Measurements from ENCODE around the gene CDK4.

GRCh38 chr12:57796996-57797395, 44.9 kb upstream of the CDK4 start:
- TF ChIP-seq CTCF (conservative IDR thresholded peaks at IDR 0.05; ENCODE audit: low read depth, low read length), result no peak
- no peak for TF ChIP-seq FOS (IDR thresholded peaks at IDR 0.05; ENCODE audit: low read depth, low read length)
- no peak for TF ChIP-seq POLR2A (IDR thresholded peaks at IDR 0.05; ENCODE audit: low read depth, low read length)
- TF ChIP-seq MAFK (IDR thresholded peaks at IDR 0.05; ENCODE audit: low read depth, low read length), result no peak
- TF ChIP-seq RCOR1 (IDR thresholded peaks at IDR 0.05; ENCODE audit: insufficient replicate concordance, low read length), result no peak
- TF ChIP-seq RAD21 (IDR thresholded peaks at IDR 0.05; ENCODE audit: low read length), result no peak
- TF ChIP-seq MAZ (IDR thresholded peaks at IDR 0.05; ENCODE audit: borderline replicate concordance, low read depth, low read length), result no peak
- TF ChIP-seq BHLHE40 (IDR thresholded peaks at IDR 0.05; ENCODE audit: low read depth, low read length), result no peak
- no peak for TF ChIP-seq MXI1 (IDR thresholded peaks at IDR 0.05; ENCODE audit: borderline replicate concordance, low read depth, low read length)
- no peak for TF ChIP-seq SMC3 (IDR thresholded peaks at IDR 0.05; ENCODE audit: low read depth, low read length)

All from IMR-90 (cell line).